K562 (cell line): Measurements from ENCODE around the gene PTK7. TPM values are rescaled to one million over a fixed set of nuclear protein-coding genes. Genes with fewer than 3 reads are reported as not detected.

Experiments used
- AFF1 ChIP-seq, 2 experiments: fragments of 450-650 bp; IDR thresholded peaks; 2 replicates each; pipeline ENCODE4 v1.6.1; 2018; ENCODE audit warnings: mild to moderate bottlenecking in 2 of 2, low read depth in 1 of 2; ENCODE audit not compliant: partially characterized antibody in 2 of 2
- ETS1 ChIP-seq: conservative IDR thresholded peaks from 2 replicates; pipeline ENCODE4 v1.6.1; 2011; ENCODE audit warnings: low read depth, mild to moderate bottlenecking, low read length; ENCODE audit not compliant: control insufficient read depth
- PBX2 ChIP-seq, 2 experiments: IDR thresholded peaks in 1 of 2; conservative IDR thresholded peaks in 1 of 2; 2 replicates each; pipeline ENCODE4 v1.6.1; 2016; ENCODE audit warnings: low read depth in 2 of 2, mild to moderate bottlenecking in 1 of 2, missing compliant biosample characterization in 1 of 2, missing genetic modification characterization in 1 of 2, moderate library complexity in 1 of 2
- PHF20 ChIP-seq: fragments of 450-650 bp; IDR thresholded peaks from 2 replicates; pipeline ENCODE4 v1.6.1; 2018; ENCODE audit not compliant: partially characterized antibody
- RBM15 ChIP-seq: fragments of 200-400 bp; formaldehyde crosslinking; IDR thresholded peaks from 2 replicates; pipeline ENCODE4 v1.6.1; 2018; ENCODE audit warnings: mild to moderate bottlenecking, low read length, moderate library complexity; ENCODE audit not compliant: insufficient read depth
- ZBTB7A ChIP-seq: IDR thresholded peaks from 2 replicates; pipeline ENCODE4 v1.6.1; 2011; ENCODE audit warnings: low read depth, mild to moderate bottlenecking, low read length, moderate library complexity, borderline replicate concordance; ENCODE audit not compliant: control insufficient read depth
- ZNF76 ChIP-seq: fragments of 250-450 bp; sonication (Bioruptor Pico); IDR thresholded peaks from 2 replicates; pipeline ENCODE4 v1.4.0; 2020; ENCODE audit warnings: mild to moderate bottlenecking, moderate library complexity, borderline replicate concordance
- polyA plus RNA-seq, 8 experiments: library from polyadenylated mRNA; depleted of rRNA in 4 of 8; stranded (reverse) in 5 of 8; unstranded in 3 of 8; fragments of >200 nt; fragmentation: Nextera tagmentation in 2 of 8; fragmentation: Illumina TruSeq in 1 of 8; extraction: Ambion mirVana in 2 of 8; extraction: Trizol in 1 of 8; gene quantifications; 2 replicates each; pipeline versions ENCODE4 v1.2.1 to v1.2.3, GENCODE V29; 2011 to 2014; ENCODE audit warnings: inconsistent platforms in 1 of 8, missing spikeins in 1 of 8
- total RNA-seq, 7 experiments: library from RNA; depleted of rRNA in 6 of 7; stranded (reverse); fragments of >200 nt in 6 of 7; fragmentation: Illumina TruSeq in 2 of 7; extraction: Trizol in 2 of 7; gene quantifications; 2 replicates each; pipeline versions ENCODE4 v1.2.1 to v1.2.3, GENCODE V29; 2011 to 2021; ENCODE audit warnings: low replicate concordance in 1 of 7

Gene PTK7
- total and polyA plus RNA-seq, 9 of the 15 experiments (the other 6 are each of a cell fraction or from before 2014, with no cell fraction given): 0.20 to 6.8 (median 4.2) TPM

- TF ChIP-seq AFF1 (IDR thresholded peaks at IDR 0.05; ENCODE audit: low read depth in 1 of 2, partially characterized antibody in 2 of 2) (peak in 1 of 2 experiments; percentile 32), ETS1 (0 out of 2 replicates have a peak, but pooled peaks have one; percentile 25), PHF20 (no peak), RBM15 (no peak), ZNF76 (CRISPR knock-in tag) (no peak), ZBTB7A (peak; percentile 17; the same call in 1 of the 2 replicates), PBX2 (CRISPR knock-in tag; IDR thresholded peaks at IDR 0.05; ENCODE audit: low read depth) (peak; percentile 62), PBX2 (tag; conservative IDR thresholded peaks at IDR 0.05; ENCODE audit: low read depth) (peak; percentile 84)
These were observed 98.4 kb downstream of the PTK7 start (continued) for GRCh38 chr6:43174263-43175112.
